ENCODE data around the gene FGF8. TPM values are rescaled to one million over a fixed set of nuclear protein-coding genes. Genes with fewer than 3 reads are reported as not detected.

FGF8 gene
- total and polyA plus RNA-seq, 10 of the 15 experiments (the other 5 are each of a cell fraction or from before 2014, with no cell fraction given), result 0.08 to 0.43 (median 0.17) TPM; not detected in 7

- TF ChIP-seq USF1 (IDR thresholded peaks at IDR 0.05; ENCODE audit: borderline replicate concordance, extremely low read length, insufficient read depth, low read depth, low read length), result no peak
- TF ChIP-seq PRDM15 (CRISPR knock-in tag; IDR thresholded peaks at IDR 0.05), result no peak
- no peak for TF ChIP-seq ZZZ3 (IDR thresholded peaks at IDR 0.05; ENCODE audit: control insufficient read depth, insufficient read length, low read depth)
- no peak for TF ChIP-seq RBBP5 (conservative IDR thresholded peaks at IDR 0.05)
- TF ChIP-seq TAF1 (IDR thresholded peaks at IDR 0.05; ENCODE audit: borderline replicate concordance, low read depth, low read length), result peak; percentile 100
- TF ChIP-seq PML (IDR thresholded peaks at IDR 0.05; ENCODE audit: low read length), result peak; percentile 90
- no peak for TF ChIP-seq NR2C2 (IDR thresholded peaks at IDR 0.05; ENCODE audit: borderline replicate concordance, control insufficient read depth, insufficient read length, low read depth)
- no peak for TF ChIP-seq NFYA (IDR thresholded peaks at IDR 0.05; ENCODE audit: borderline replicate concordance, low read depth, low read length)
- peak; percentile 100 for TF ChIP-seq ATF7 (IDR thresholded peaks at IDR 0.05; ENCODE audit: low read depth)
- TF ChIP-seq IRF3 (IDR thresholded peaks at IDR 0.05), result 0 out of 2 replicates have a peak, but pooled peaks have one; percentile 19
- TF ChIP-seq CREM (IDR thresholded peaks at IDR 0.05; ENCODE audit: low read depth), result peak; percentile 59; the same call in 1 of the 2 replicates
- no peak for TF ChIP-seq DPF2 (IDR thresholded peaks at IDR 0.05)
- peak; percentile 72; the same call in 1 of the 2 replicates for TF ChIP-seq CHD2 (IDR thresholded peaks at IDR 0.05; ENCODE audit: borderline replicate concordance, low read depth, low read length)
- peak; percentile 100 for TF ChIP-seq RELB (IDR thresholded peaks at IDR 0.05; ENCODE audit: low read depth)
- no peak for TF ChIP-seq ZNF592 (IDR thresholded peaks at IDR 0.05)
- peak; percentile 97 to 100 for TF ChIP-seq BHLHE40 (IDR thresholded peaks at IDR 0.05; ENCODE audit: borderline replicate concordance in 1 of 2, low read depth in 2 of 2, low read length in 1 of 2)
- TF ChIP-seq KDM1A (IDR thresholded peaks at IDR 0.05; ENCODE audit: borderline replicate concordance), result no peak
These were observed 42.4 kb upstream of the FGF8 start, which contains the start of gene OGA (continued) for GRCh38 chr10:101818119-101818871.
